SK-N-SH (cell line): Measurements from ENCODE around the gene NPAS3. TPM values are rescaled to one million over a fixed set of nuclear protein-coding genes. Genes with fewer than 3 reads are reported as not detected.

Source experiments
- CTCF ChIA-PET: fragments of 300-600, 350-600 bp; formaldehyde crosslinking; extraction: SDS; loops from one replicate; lab custom pipeline; 2021; lab: Yijun Ruan, JAX
- POLR2A ChIA-PET: fragments of 350-600 bp; sonication (Branson Sonifier 250); formaldehyde crosslinking; extraction: SDS; loops from one replicate; lab custom pipeline; 2020; ENCODE audit warnings: antibody characterized with exemption, inconsistent platforms; lab: Yijun Ruan, JAX
- DNase-seq: peaks from one replicate; pipeline ENCODE4 v3.0.0; 2012
- H2AFZ ChIP-seq: fragments of 200-600 bp; sonication (generic); 2 replicates; pipeline ENCODE4 v1.8.1; 2016; ENCODE audit warnings: antibody characterized with exemption, mild to moderate bottlenecking, low read depth
- H3F3A ChIP-seq: fragments of 200-600 bp; sonication (generic); replicated peaks from 2 replicates; pipeline ENCODE3; 2016; ENCODE audit warnings: antibody characterized with exemption, mild to moderate bottlenecking; ENCODE audit not compliant: insufficient read depth
- H3K27ac ChIP-seq, 2 experiments: fragments of 200-500 bp in 1 of 2; fragments of 200-600 bp in 1 of 2; sonication (Bioruptor generic) in 1 of 2; sonication (generic), shearing (Covaris generic) in 1 of 2; 2 replicates each; pipeline versions ENCODE4 v1.5.1 to v1.6.1; 2014 to 2016; ENCODE audit warnings: low read depth in 2 of 2, inconsistent platforms in 1 of 2, low read length in 1 of 2, mild to moderate bottlenecking in 1 of 2, mixed read lengths in 1 of 2
- H3K27me3 ChIP-seq: fragments of 200-600 bp; sonication (generic), shearing (Covaris generic); 2 replicates; pipeline ENCODE4 v1.6.1; 2016; ENCODE audit warnings: mixed run types; ENCODE audit not compliant: insufficient read depth
- H3K36me3 ChIP-seq, 2 experiments: fragments of 200-500 bp in 1 of 2; fragments of 200-600 bp in 1 of 2; sonication (Bioruptor generic) in 1 of 2; sonication (generic) in 1 of 2; replicated peaks in 1 of 2; 2 replicates each; pipeline versions ENCODE3 to v1.5.1; 2014 to 2016; ENCODE audit warnings: low read length in 1 of 2, mild to moderate bottlenecking in 1 of 2; ENCODE audit not compliant: insufficient read depth in 2 of 2, control insufficient read depth in 1 of 2
- H3K4me1 ChIP-seq, 2 experiments: fragments of 200-500 bp in 1 of 2; fragments of 200-600 bp in 1 of 2; sonication (Bioruptor generic) in 1 of 2; sonication (generic), shearing (Covaris generic) in 1 of 2; 2 replicates each; pipeline versions ENCODE4 v1.5.1 to v1.6.1; 2014 to 2016; ENCODE audit warnings: low read depth in 1 of 2, low read length in 1 of 2, mixed run types in 1 of 2; ENCODE audit not compliant: insufficient read depth in 2 of 2, control insufficient read depth in 1 of 2
- H3K4me2 ChIP-seq: fragments of 200-600 bp; sonication (generic), shearing (Covaris generic); 2 replicates; pipeline ENCODE4 v1.6.1; 2017; ENCODE audit warnings: mixed run types
- H3K4me3 ChIP-seq, 2 experiments: fragments of 200-500 bp in 1 of 2; fragments of 200-600 bp in 1 of 2; sonication (Bioruptor generic) in 1 of 2; sonication (generic), shearing (Covaris generic) in 1 of 2; 2 replicates each; pipeline versions ENCODE4 v1.5.1 to v1.8.1; 2014 to 2016; ENCODE audit warnings: low read depth in 2 of 2, inconsistent platforms in 1 of 2, low read length in 1 of 2, mild to moderate bottlenecking in 1 of 2, mixed read lengths in 1 of 2, moderate library complexity in 1 of 2
- H3K79me2 ChIP-seq: fragments of 200-600 bp; sonication (generic); 2 replicates; pipeline ENCODE4 v1.8.1; 2017; ENCODE audit warnings: mild to moderate bottlenecking; ENCODE audit not compliant: insufficient read depth
- H3K9ac ChIP-seq: fragments of 200-600 bp; sonication (generic); 2 replicates; pipeline ENCODE4 v1.6.1; 2017; ENCODE audit warnings: mixed run types
- H3K9me2 ChIP-seq: fragments of 200-600 bp; sonication (generic); 2 replicates; pipeline ENCODE4 v1.6.1; 2017; ENCODE audit warnings: mixed run types
- H3K9me3 ChIP-seq: fragments of 200-600 bp; sonication (generic); 2 replicates; pipeline ENCODE4 v1.6.1; 2017; ENCODE audit warnings: mixed run types, mild to moderate bottlenecking, moderate library complexity
- H4K20me1 ChIP-seq: fragments of 200-600 bp; sonication (generic); 2 replicates; pipeline ENCODE4 v1.6.1; 2017; ENCODE audit warnings: mild to moderate bottlenecking, mixed run types; ENCODE audit not compliant: insufficient read depth
- CHD2 ChIP-seq: fragments of 150-350 bp; IDR thresholded peaks from 2 replicates; pipeline ENCODE4 v1.6.1; 2018; ENCODE audit warnings: low read length; ENCODE audit not compliant: partially characterized antibody
- CTCF ChIP-seq: fragments of 200-600 bp; sonication (generic); IDR thresholded peaks from 2 replicates; pipeline ENCODE4 v1.6.1; 2017; ENCODE audit warnings: antibody characterized with exemption, mild to moderate bottlenecking, moderate library complexity
- EP300 ChIP-seq, 2 experiments: IDR thresholded peaks; 2 replicates each; pipeline versions ENCODE4 v1.4.0 to v1.6.1; 2012; ENCODE audit warnings: borderline replicate concordance in 1 of 2, low read depth in 1 of 2, low read length in 1 of 2
- EZH2phosphoT487 ChIP-seq: fragments of 200-600 bp; sonication (generic); IDR thresholded peaks from 2 replicates; pipeline ENCODE4 v1.6.1; 2017; ENCODE audit warnings: low read depth, mixed run types, mild to moderate bottlenecking, antibody characterized with exemption, moderate library complexity, borderline replicate concordance
- FOXJ3 ChIP-seq: sonication (generic); formaldehyde crosslinking; IDR thresholded peaks from 2 replicates; pipeline ENCODE4 v1.5.1; 2020; ENCODE audit warnings: mild to moderate bottlenecking, missing genetic modification reagents
- FOXM1 ChIP-seq: IDR thresholded peaks from 2 replicates; pipeline ENCODE4 v1.4.0; 2012; ENCODE audit warnings: low read depth, mild to moderate bottlenecking
- GATA2 ChIP-seq: sonication (generic); formaldehyde crosslinking; IDR thresholded peaks from 2 replicates; pipeline ENCODE4 v1.5.0; 2020; ENCODE audit warnings: mild to moderate bottlenecking, missing genetic modification reagents
- NFIC ChIP-seq: IDR thresholded peaks from 2 replicates; pipeline ENCODE4 v1.4.0; 2012; ENCODE audit warnings: borderline replicate concordance
- NRF1 ChIP-seq: IDR thresholded peaks from 2 replicates; pipeline ENCODE4 v1.6.1; 2012; ENCODE audit warnings: low read depth, mild to moderate bottlenecking, low read length
- POLR2AphosphoS5 ChIP-seq: IDR thresholded peaks from 2 replicates; pipeline ENCODE4 v1.6.1; 2012; ENCODE audit warnings: low read depth, low read length
- REST ChIP-seq: IDR thresholded peaks from 2 replicates; pipeline ENCODE4 v1.6.1; 2012; ENCODE audit warnings: mild to moderate bottlenecking, low read depth, low read length, moderate library complexity
- RFX5 ChIP-seq: IDR thresholded peaks from 2 replicates; pipeline ENCODE4 v1.6.1; 2012; ENCODE audit warnings: mild to moderate bottlenecking, improper control_type of control experiment, low read length
- USF1 ChIP-seq: IDR thresholded peaks from 2 replicates; pipeline ENCODE4 v1.4.0; 2012; ENCODE audit warnings: low read depth, borderline replicate concordance
- YY1 ChIP-seq: IDR thresholded peaks from 2 replicates; pipeline ENCODE4 v1.4.0; 2012; ENCODE audit warnings: low read depth, mild to moderate bottlenecking
- WGBS: methylation state at CpG from one replicate; pipeline ENCODE4 v1.1.6; 2017; ENCODE audit warnings: low lambda C conversion rate; 5-methylcytosine and 5-hydroxymethylcytosine counted together
- polyA plus RNA-seq, 3 experiments: library from polyadenylated mRNA; depleted of rRNA; stranded (reverse); fragments of >200 nt; gene quantifications; 2 replicates each; pipeline ENCODE4 v1.2.3, GENCODE V29; 2012

NPAS3 gene
- polyA plus RNA-seq, 1 of the 3 experiments (the other 2 are of a cell fraction) = 4.3 TPM

GRCh38 chr14:33685026-33685425, 746.3 kb downstream of the NPAS3 start:
- no peak overlapping the region for H3K4me3 ChIP-seq
- peak overlapping the region; percentile 6 to 91; a peak in 3 of 4 replicates for H3K27ac ChIP-seq
- no peaks in the 10 kb centered on the region for H3K9me3 ChIP-seq
- H3K79me2 ChIP-seq = no peaks in the 10 kb centered on the region
- no peak overlapping the region for H3K9ac ChIP-seq
- H3K4me1 ChIP-seq = peaks cover 2 to 44% of the 10 kb centered on the region in 2 experiments
- H3K36me3 ChIP-seq = no peaks in the 10 kb centered on the region
- H4K20me1 ChIP-seq = no peaks in the 10 kb centered on the region
- TF ChIP-seq NRF1 (no peak), POLR2AphosphoS5 (no peak), GATA2 (CRISPR knock-in tag) (no peak), YY1 (no peak), USF1 (no peak), FOXJ3 (no peak), REST (no peak), CHD2 (no peak), EP300 (IDR thresholded peaks at IDR 0.05; ENCODE audit: borderline replicate concordance in 1 of 2, low read depth in 1 of 2, low read length in 1 of 2) (no peak), NFIC (no peak), RFX5 (no peak), FOXM1 (no peak), CTCF (no peak), EZH2phosphoT487 (no peak)
- no peaks in the 10 kb centered on the region for H3K9me2 ChIP-seq
- peaks cover 24% of the 10 kb centered on the region for H3F3A ChIP-seq
- 78% methylated on average over 9 of the region's 9 CpGs for WGBS
- H2AFZ ChIP-seq = no peak overlapping the region
- ChIA-PET CTCF (interaction anchor here (1.3 kb wide), 1 partner anchor 9 kb away, joined by 5 read pairs; no protein-coding TSS in a partner anchor), POLR2A (no interaction called here)
- no peak for DNase-seq
- no peaks in the 10 kb centered on the region for H3K27me3 ChIP-seq
- no peak overlapping the region for H3K4me2 ChIP-seq
